Stimulated activated CD4-positive, alpha-beta T cell treated with anti-CD3 and anti-CD28 coated beads, TNF-alpha, amount 100 ng/mL, for 1 hour (primary cell): Measurements from ENCODE around the gene LCLAT1.
"Not testable (repeated sequence)": the region's sequence is repeated elsewhere in the genome, so short reads cannot be mapped to it uniquely, and the experiment has no call there.

Source experiments
- DNase-seq, 3 donors: peaks; one replicate each; pipeline ENCODE4 v3.0.0-alpha.2; 2020; ENCODE audit warnings: low read depth in 3 of 3, low spot score in 1 of 3

The LCLAT1 gene

GRCh38 chr2:30636311-30636710 is 189.3 kb downstream of the LCLAT1 start:
- DNase-seq: no peak

- DNase-seq: no peak
These were observed 192.8 kb downstream of the LCLAT1 start for GRCh38 chr2:30639836-30640235.

GRCh38 chr2:30641765-30642345 is 194.8 kb downstream of the LCLAT1 start:
- DNase-seq: no peak

- DNase-seq: not testable (repeated sequence)
These were observed 196.0 kb downstream of the LCLAT1 start for GRCh38 chr2:30643013-30643412.

- DNase-seq: no peak
These were observed 196.6 kb downstream of the LCLAT1 start for GRCh38 chr2:30643674-30644073.

- DNase-seq: no peak
These were observed 198.2 kb downstream of the LCLAT1 start for GRCh38 chr2:30645081-30645744.

- DNase-seq: no peak
These were observed 198.7 kb downstream of the LCLAT1 start for GRCh38 chr2:30645745-30646119.

- no peak for DNase-seq
These were observed 200.9 kb downstream of the LCLAT1 start for GRCh38 chr2:30647752-30648457.

GRCh38 chr2:30649278-30649677 is 202.2 kb downstream of the LCLAT1 start:
- DNase-seq: no peak

- DNase-seq: no peak
These were observed 202.8 kb downstream of the LCLAT1 start for GRCh38 chr2:30649828-30650227.

- no peak for DNase-seq
These were observed 205.3 kb downstream of the LCLAT1 start for GRCh38 chr2:30652271-30652915.

GRCh38 chr2:30653847-30654246 is 206.8 kb downstream of the LCLAT1 start:
- no peak for DNase-seq

GRCh38 chr2:30654404-30654803 is 207.4 kb downstream of the LCLAT1 start:
- no peak for DNase-seq

- no peak for DNase-seq
These were observed 208.2 kb downstream of the LCLAT1 start for GRCh38 chr2:30655211-30655610.

GRCh38 chr2:30655660-30656059 is 208.6 kb downstream of the LCLAT1 start:
- DNase-seq: no peak

GRCh38 chr2:30656079-30656478 is 209.0 kb downstream of the LCLAT1 start:
- DNase-seq: no peak

- no peak for DNase-seq
These were observed 214.4 kb downstream of the LCLAT1 start for GRCh38 chr2:30661173-30662107.

- no peak for DNase-seq
These were observed 215.5 kb downstream of the LCLAT1 start for GRCh38 chr2:30662268-30663131.

GRCh38 chr2:30663321-30663720 is 216.3 kb downstream of the LCLAT1 start:
- no peak for DNase-seq

- DNase-seq: no peak
These were observed 216.8 kb downstream of the LCLAT1 start for GRCh38 chr2:30663806-30664205.
